Neural cell (in vitro differentiated cells): ENCODE measurements around the gene RGS6. TPM values are rescaled to one million over a fixed set of nuclear protein-coding genes. Genes with fewer than 3 reads are reported as not detected.

Experiments used
- H2AFZ ChIP-seq: fragments of 200-600, 300-800 bp; sonication (generic), shearing (Covaris generic); 2 replicates; pipeline ENCODE4 v1.6.0; 2014; ENCODE audit warnings: low read depth, mild to moderate bottlenecking, antibody characterized with exemption, low read length, moderate library complexity
- H3F3A ChIP-seq: fragments of 200-600 bp; shearing (Covaris generic); 2 replicates; pipeline ENCODE4 v1.6.1; 2016; ENCODE audit warnings: mild to moderate bottlenecking, moderate library complexity, mixed read lengths, antibody characterized with exemption, low read length; ENCODE audit not compliant: insufficient read depth, poor library complexity, severe bottlenecking
- H3K27ac ChIP-seq: fragments of 200-600, 300-800 bp; sonication (generic), shearing (Covaris generic); 2 replicates; pipeline ENCODE4 v1.5.1; 2014; ENCODE audit warnings: mild to moderate bottlenecking, low read length, moderate library complexity
- H3K27me3 ChIP-seq: fragments of 300-800, 200-600 bp; sonication (generic), shearing (Covaris generic); 2 replicates; pipeline ENCODE4 v1.6.0; 2014; ENCODE audit warnings: mild to moderate bottlenecking, low read depth, low read length, moderate library complexity; ENCODE audit not compliant: insufficient read depth
- H3K36me3 ChIP-seq: fragments of 300-800, 200-600 bp; sonication (generic), shearing (Covaris generic); 2 replicates; pipeline ENCODE4 v1.5.1; 2014; ENCODE audit warnings: mild to moderate bottlenecking, antibody characterized with exemption, low read length, moderate library complexity; ENCODE audit not compliant: insufficient read depth
- H3K4me2 ChIP-seq: fragments of 300-800, 200-600 bp; sonication (generic), shearing (Covaris generic); 2 replicates; pipeline ENCODE4 v1.6.0; 2014; ENCODE audit warnings: mild to moderate bottlenecking, low read length
- H3K4me3 ChIP-seq: fragments of 300-800, 200-600 bp; sonication (generic), shearing (Covaris generic); 2 replicates; pipeline ENCODE4 v1.5.1; 2014; ENCODE audit warnings: mild to moderate bottlenecking, low read length, moderate library complexity
- H3K79me2 ChIP-seq: fragments of 200-600 bp; shearing (Covaris generic); replicated peaks from 2 replicates; pipeline ENCODE4 v1.6.0; 2014; ENCODE audit warnings: mild to moderate bottlenecking, low read length, moderate library complexity; ENCODE audit not compliant: insufficient read depth
- H3K9ac ChIP-seq: fragments of 300-800, 200-600 bp; sonication (generic), shearing (Covaris generic); 2 replicates; pipeline ENCODE4 v1.6.1; 2016; ENCODE audit warnings: mild to moderate bottlenecking, low read length, mixed read lengths
- H3K9me2 ChIP-seq: fragments of 200-600 bp; shearing (Covaris generic); 2 replicates; pipeline ENCODE4 v1.6.1; 2016; ENCODE audit warnings: mild to moderate bottlenecking, low read length, mixed read lengths; ENCODE audit not compliant: insufficient read depth
- H3K9me3 ChIP-seq: fragments of 200-600, 300-800 bp; sonication (generic), shearing (Covaris generic); 2 replicates; pipeline ENCODE4 v1.6.1; 2016; ENCODE audit warnings: mild to moderate bottlenecking, mixed run types, low read length, moderate library complexity, mixed read lengths
- H4K20me1 ChIP-seq: fragments of 200-600 bp; shearing (Covaris generic); 2 replicates; pipeline ENCODE4 v1.6.1; 2016; ENCODE audit warnings: mild to moderate bottlenecking, mixed run types; ENCODE audit not compliant: insufficient read depth
- EP300 ChIP-seq: fragments of 450-650 bp; conservative IDR thresholded peaks from 2 replicates; pipeline ENCODE4 v1.6.1; 2014; ENCODE audit warnings: antibody characterized with exemption, mild to moderate bottlenecking, moderate library complexity; ENCODE audit not compliant: poor library complexity, severe bottlenecking
- EZH2 ChIP-seq: fragments of 200-600, 300-800 bp; shearing (Covaris generic), sonication (generic); IDR thresholded peaks from 2 replicates; pipeline ENCODE4 v1.6.1; 2014; ENCODE audit warnings: antibody characterized with exemption, low read length, borderline replicate concordance, mild to moderate bottlenecking; ENCODE audit not compliant: insufficient read depth, poor library complexity, severe bottlenecking
- MXI1 ChIP-seq: fragments of 450-650 bp; conservative IDR thresholded peaks from 2 replicates; pipeline ENCODE4 v1.6.1; 2014; ENCODE audit warnings: antibody characterized with exemption, mild to moderate bottlenecking; ENCODE audit not compliant: poor library complexity, severe bottlenecking
- POLR2AphosphoS5 ChIP-seq: IDR thresholded peaks from 2 replicates; pipeline ENCODE4 v1.6.1; 2012
- RAD21 ChIP-seq: fragments of 450-650 bp; conservative IDR thresholded peaks from 2 replicates; pipeline ENCODE4 v1.6.1; 2014; ENCODE audit warnings: antibody characterized with exemption, mild to moderate bottlenecking, moderate library complexity
- SMC3 ChIP-seq: fragments of 450-650 bp; conservative IDR thresholded peaks from 2 replicates; pipeline ENCODE4 v1.6.1; 2014; ENCODE audit warnings: antibody characterized with exemption, mild to moderate bottlenecking, moderate library complexity; ENCODE audit not compliant: poor library complexity
- TAF1 ChIP-seq: IDR thresholded peaks from 2 replicates; pipeline ENCODE4 v1.6.1; 2012; ENCODE audit warnings: low read depth
- polyA plus RNA-seq: library from polyadenylated mRNA; depleted of rRNA; stranded (reverse); fragments of >200 nt; gene quantifications from 2 replicates; pipeline ENCODE4 v1.2.3, GENCODE V29; 2014
- TF ChIP-seq, protein P1 (sequence below): fragments of 450-650 bp; IDR thresholded peaks from 2 replicates; pipeline ENCODE4 v1.5.1; 2014; ENCODE audit warnings: antibody characterized with exemption, mild to moderate bottlenecking, moderate library complexity; ENCODE audit not compliant: poor library complexity, severe bottlenecking
- TF ChIP-seq, protein P2 (sequence below): IDR thresholded peaks from 2 replicates; pipeline ENCODE4 v1.6.1; 2012; ENCODE audit warnings: borderline replicate concordance

RGS6 gene
- polyA plus RNA-seq, 1 donor from 2014 or later, result 7.3 TPM

DNA sequence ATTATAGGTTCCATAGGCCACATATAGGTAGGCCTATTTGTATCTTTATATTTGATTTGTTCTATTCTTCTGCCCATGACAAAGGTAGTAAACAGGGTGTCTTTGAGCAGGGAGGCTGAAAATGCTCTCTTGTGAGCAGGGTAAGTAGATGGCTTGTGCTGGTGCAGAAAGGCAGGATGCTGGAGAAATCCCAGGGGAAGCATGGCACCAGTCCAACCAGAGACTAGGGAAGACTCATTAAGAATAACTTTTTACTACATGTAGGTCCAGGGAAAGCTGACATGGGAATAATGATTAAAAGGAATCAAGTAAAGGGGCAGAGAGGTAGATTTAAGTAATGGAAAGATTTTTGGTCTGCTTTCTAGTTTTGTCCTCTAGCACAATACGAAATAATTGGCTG is 245.0 kb downstream of the RGS6 start:
- no peaks in the 10 kb centered on the region for H4K20me1 ChIP-seq
- H3K36me3 ChIP-seq, result no peaks in the 10 kb centered on the region
- TF ChIP-seq, protein P1, sequence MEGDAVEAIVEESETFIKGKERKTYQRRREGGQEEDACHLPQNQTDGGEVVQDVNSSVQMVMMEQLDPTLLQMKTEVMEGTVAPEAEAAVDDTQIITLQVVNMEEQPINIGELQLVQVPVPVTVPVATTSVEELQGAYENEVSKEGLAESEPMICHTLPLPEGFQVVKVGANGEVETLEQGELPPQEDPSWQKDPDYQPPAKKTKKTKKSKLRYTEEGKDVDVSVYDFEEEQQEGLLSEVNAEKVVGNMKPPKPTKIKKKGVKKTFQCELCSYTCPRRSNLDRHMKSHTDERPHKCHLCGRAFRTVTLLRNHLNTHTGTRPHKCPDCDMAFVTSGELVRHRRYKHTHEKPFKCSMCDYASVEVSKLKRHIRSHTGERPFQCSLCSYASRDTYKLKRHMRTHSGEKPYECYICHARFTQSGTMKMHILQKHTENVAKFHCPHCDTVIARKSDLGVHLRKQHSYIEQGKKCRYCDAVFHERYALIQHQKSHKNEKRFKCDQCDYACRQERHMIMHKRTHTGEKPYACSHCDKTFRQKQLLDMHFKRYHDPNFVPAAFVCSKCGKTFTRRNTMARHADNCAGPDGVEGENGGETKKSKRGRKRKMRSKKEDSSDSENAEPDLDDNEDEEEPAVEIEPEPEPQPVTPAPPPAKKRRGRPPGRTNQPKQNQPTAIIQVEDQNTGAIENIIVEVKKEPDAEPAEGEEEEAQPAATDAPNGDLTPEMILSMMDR, result no peak
- TF ChIP-seq RAD21 (no peak), POLR2AphosphoS5 (no peak), SMC3 (no peak), MXI1 (no peak), EZH2 (no peak), EP300 (no peak)
- TF ChIP-seq, protein P2, sequence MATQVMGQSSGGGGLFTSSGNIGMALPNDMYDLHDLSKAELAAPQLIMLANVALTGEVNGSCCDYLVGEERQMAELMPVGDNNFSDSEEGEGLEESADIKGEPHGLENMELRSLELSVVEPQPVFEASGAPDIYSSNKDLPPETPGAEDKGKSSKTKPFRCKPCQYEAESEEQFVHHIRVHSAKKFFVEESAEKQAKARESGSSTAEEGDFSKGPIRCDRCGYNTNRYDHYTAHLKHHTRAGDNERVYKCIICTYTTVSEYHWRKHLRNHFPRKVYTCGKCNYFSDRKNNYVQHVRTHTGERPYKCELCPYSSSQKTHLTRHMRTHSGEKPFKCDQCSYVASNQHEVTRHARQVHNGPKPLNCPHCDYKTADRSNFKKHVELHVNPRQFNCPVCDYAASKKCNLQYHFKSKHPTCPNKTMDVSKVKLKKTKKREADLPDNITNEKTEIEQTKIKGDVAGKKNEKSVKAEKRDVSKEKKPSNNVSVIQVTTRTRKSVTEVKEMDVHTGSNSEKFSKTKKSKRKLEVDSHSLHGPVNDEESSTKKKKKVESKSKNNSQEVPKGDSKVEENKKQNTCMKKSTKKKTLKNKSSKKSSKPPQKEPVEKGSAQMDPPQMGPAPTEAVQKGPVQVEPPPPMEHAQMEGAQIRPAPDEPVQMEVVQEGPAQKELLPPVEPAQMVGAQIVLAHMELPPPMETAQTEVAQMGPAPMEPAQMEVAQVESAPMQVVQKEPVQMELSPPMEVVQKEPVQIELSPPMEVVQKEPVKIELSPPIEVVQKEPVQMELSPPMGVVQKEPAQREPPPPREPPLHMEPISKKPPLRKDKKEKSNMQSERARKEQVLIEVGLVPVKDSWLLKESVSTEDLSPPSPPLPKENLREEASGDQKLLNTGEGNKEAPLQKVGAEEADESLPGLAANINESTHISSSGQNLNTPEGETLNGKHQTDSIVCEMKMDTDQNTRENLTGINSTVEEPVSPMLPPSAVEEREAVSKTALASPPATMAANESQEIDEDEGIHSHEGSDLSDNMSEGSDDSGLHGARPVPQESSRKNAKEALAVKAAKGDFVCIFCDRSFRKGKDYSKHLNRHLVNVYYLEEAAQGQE, result no peak
- no peaks in the 10 kb centered on the region for H3K79me2 ChIP-seq
- H2AFZ ChIP-seq, result no peak overlapping the region
- no peak overlapping the region for H3K27ac ChIP-seq
- H3F3A ChIP-seq, result no peaks in the 10 kb centered on the region
- no peaks in the 10 kb centered on the region for H3K9me2 ChIP-seq
- no peak overlapping the region for H3K4me3 ChIP-seq
- no peaks in the 10 kb centered on the region for H3K9me3 ChIP-seq
- no peak overlapping the region for H3K4me2 ChIP-seq
- H3K9ac ChIP-seq, result no peak overlapping the region
- no peaks in the 10 kb centered on the region for H3K27me3 ChIP-seq

DNA sequence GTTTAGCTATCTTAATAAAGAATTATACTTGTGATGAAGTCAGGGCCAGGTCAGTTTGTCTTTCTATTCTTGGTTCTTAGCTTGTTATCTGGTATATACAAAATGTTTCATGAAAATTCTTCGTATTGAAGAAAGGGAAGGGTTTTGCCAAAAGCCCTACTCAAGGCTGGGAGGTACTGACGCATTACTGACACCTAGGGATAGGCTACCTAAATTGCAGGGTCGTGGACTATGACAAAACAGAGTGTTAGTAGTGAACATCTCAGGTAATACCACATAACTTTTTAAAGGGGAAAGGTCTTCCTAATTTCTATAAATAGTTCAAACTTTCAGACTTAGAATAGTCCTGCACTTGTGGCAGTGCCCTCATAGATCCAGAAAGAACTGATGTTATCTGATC is 246.3 kb downstream of the RGS6 start:
- Histone ChIP-seq H3K4me2 (no peak overlapping the region), H3K9me3 (no peaks in the 10 kb centered on the region), H3K27ac (no peak overlapping the region), H3K4me3 (no peak overlapping the region), H3K79me2 (no peaks in the 10 kb centered on the region), H3F3A (no peaks in the 10 kb centered on the region), H3K36me3 (no peaks in the 10 kb centered on the region), H3K27me3 (no peaks in the 10 kb centered on the region), H4K20me1 (no peaks in the 10 kb centered on the region), H2AFZ (no peak overlapping the region), H3K9me2 (no peaks in the 10 kb centered on the region), H3K9ac (no peak overlapping the region)
- TF ChIP-seq, protein P1, result no peak
- TF ChIP-seq TAF1, result no peak
- TF ChIP-seq, protein P2, result no peak
- no peak for TF ChIP-seq EP300
- no peak for TF ChIP-seq EZH2
- no peak for TF ChIP-seq RAD21
- TF ChIP-seq POLR2AphosphoS5, result no peak
